ENCODE results near the gene EGF.

EGF gene

GRCh38 chr4:109979920-109980717 lies 67.4 kb downstream of the EGF start:
- Mint-ChIP-seq H3K27ac (no peak overlapping the region), H3K36me3 (ENCODE audit: low read depth) (no peaks in the 10 kb centered on the region), H3K4me1 (ENCODE audit: low read depth) (peaks cover 14% of the 10 kb centered on the region), H3K27me3 (peaks cover 17% of the 10 kb centered on the region), H3K9me3 (no peaks in the 10 kb centered on the region), H3K4me3 (no peak overlapping the region)
- intact Hi-C loops (cut with micrococcal nuclease), result loop anchor here (5.0 to 10.0 kb wide), 2 partner anchors 275 to 558 kb away; partner anchors contain the start of gene CASP6

GRCh38 chr4:109981936-109982335 lies 69.3 kb downstream of the EGF start:
- H3K27ac Mint-ChIP-seq, result no peak overlapping the region
- H3K4me1 Mint-ChIP-seq (ENCODE audit: low read depth), result peaks cover 14% of the 10 kb centered on the region
- H3K4me3 Mint-ChIP-seq, result no peak overlapping the region
- H3K9me3 Mint-ChIP-seq, result no peaks in the 10 kb centered on the region
- peaks cover 21% of the 10 kb centered on the region for H3K27me3 Mint-ChIP-seq
- intact Hi-C loops (cut with micrococcal nuclease), result no loop called here
- H3K36me3 Mint-ChIP-seq (ENCODE audit: low read depth), result no peaks in the 10 kb centered on the region

- Mint-ChIP-seq H3K27ac (no peak overlapping the region), H3K9me3 (no peaks in the 10 kb centered on the region), H3K4me3 (no peak overlapping the region), H3K27me3 (peaks cover 25% of the 10 kb centered on the region), H3K4me1 (ENCODE audit: low read depth) (peaks cover 14% of the 10 kb centered on the region), H3K36me3 (ENCODE audit: low read depth) (no peaks in the 10 kb centered on the region)
- intact Hi-C loops (cut with micrococcal nuclease), result no loop called here
Observed at GRCh38 chr4:109982521-109982920, 69.8 kb downstream of the EGF start.

GRCh38 chr4:109985993-109986974 lies 73.6 kb downstream of the EGF start:
- Mint-ChIP-seq H3K36me3 (ENCODE audit: low read depth) (no peaks in the 10 kb centered on the region), H3K4me3 (no peak overlapping the region), H3K4me1 (ENCODE audit: low read depth) (peaks cover 30% of the 10 kb centered on the region), H3K27me3 (peaks cover 33% of the 10 kb centered on the region), H3K27ac (no peak overlapping the region), H3K9me3 (peaks cover 10% of the 10 kb centered on the region)
- intact Hi-C loops (cut with micrococcal nuclease), result no loop called here

GRCh38 chr4:109989044-109989443 lies 76.4 kb downstream of the EGF start:
- peaks cover 34% of the 10 kb centered on the region for H3K27me3 Mint-ChIP-seq
- H3K27ac Mint-ChIP-seq, result no peak overlapping the region
- H3K4me1 Mint-ChIP-seq (ENCODE audit: low read depth), result peaks cover 36% of the 10 kb centered on the region
- H3K9me3 Mint-ChIP-seq, result peaks cover 10% of the 10 kb centered on the region
- intact Hi-C loops (cut with micrococcal nuclease), result no loop called here
- H3K4me3 Mint-ChIP-seq, result no peak overlapping the region
- no peaks in the 10 kb centered on the region for H3K36me3 Mint-ChIP-seq (ENCODE audit: low read depth)

- intact Hi-C loops (cut with micrococcal nuclease), result no loop called here
- H3K36me3 Mint-ChIP-seq (ENCODE audit: low read depth), result no peaks in the 10 kb centered on the region
Observed at GRCh38 chr4:109989618-109990017, 76.9 kb downstream of the EGF start.

GRCh38 chr4:109990261-109991257 lies 77.9 kb downstream of the EGF start:
- H3K36me3 Mint-ChIP-seq (ENCODE audit: low read depth), result no peaks in the 10 kb centered on the region
- intact Hi-C loops (cut with micrococcal nuclease), result no loop called here
- H3K27ac Mint-ChIP-seq, result peak overlapping the region; percentile 57
- peaks cover 35% of the 10 kb centered on the region for H3K27me3 Mint-ChIP-seq
- H3K9me3 Mint-ChIP-seq, result peaks cover 10% of the 10 kb centered on the region
- peaks cover 43% of the 10 kb centered on the region for H3K4me1 Mint-ChIP-seq (ENCODE audit: low read depth)
- no peak overlapping the region for H3K4me3 Mint-ChIP-seq

More at GRCh38 chr4:109989618-109990017, 76.9 kb downstream of the EGF start:
- H3K4me3 Mint-ChIP-seq, result no peak overlapping the region
- H3K9me3 Mint-ChIP-seq, result peaks cover 10% of the 10 kb centered on the region
- H3K27ac Mint-ChIP-seq, result no peak overlapping the region
- peaks cover 34% of the 10 kb centered on the region for H3K27me3 Mint-ChIP-seq
- peaks cover 40% of the 10 kb centered on the region for H3K4me1 Mint-ChIP-seq (ENCODE audit: low read depth)

- peaks cover 53% of the 10 kb centered on the region for H3K4me1 Mint-ChIP-seq (ENCODE audit: low read depth)
- no peak overlapping the region for H3K4me3 Mint-ChIP-seq
- H3K9me3 Mint-ChIP-seq, result peaks cover 10% of the 10 kb centered on the region
- no peak overlapping the region for H3K27ac Mint-ChIP-seq
- intact Hi-C loops (cut with micrococcal nuclease), result no loop called here
- H3K27me3 Mint-ChIP-seq, result peaks cover 39% of the 10 kb centered on the region
- no peaks in the 10 kb centered on the region for H3K36me3 Mint-ChIP-seq (ENCODE audit: low read depth)
Observed at GRCh38 chr4:109993116-109993515, 80.4 kb downstream of the EGF start.

- Mint-ChIP-seq H3K36me3 (ENCODE audit: low read depth) (no peaks in the 10 kb centered on the region), H3K27ac (no peak overlapping the region), H3K27me3 (peaks cover 35% of the 10 kb centered on the region), H3K9me3 (peaks cover 10% of the 10 kb centered on the region), H3K4me1 (ENCODE audit: low read depth) (peaks cover 41% of the 10 kb centered on the region), H3K4me3 (no peak overlapping the region)
- intact Hi-C loops (cut with micrococcal nuclease), result no loop called here
Observed at GRCh38 chr4:109994415-109994827, 81.7 kb downstream of the EGF start.

- peaks cover 46% of the 10 kb centered on the region for H3K27me3 Mint-ChIP-seq
- intact Hi-C loops (cut with micrococcal nuclease), result no loop called here
- H3K4me3 Mint-ChIP-seq, result no peak overlapping the region
- H3K4me1 Mint-ChIP-seq (ENCODE audit: low read depth), result peaks cover 20% of the 10 kb centered on the region
- no peak overlapping the region for H3K27ac Mint-ChIP-seq
- no peaks in the 10 kb centered on the region for H3K9me3 Mint-ChIP-seq
- no peaks in the 10 kb centered on the region for H3K36me3 Mint-ChIP-seq (ENCODE audit: low read depth)
Observed at GRCh38 chr4:109996526-109996925, 83.8 kb downstream of the EGF start.

- intact Hi-C loops (cut with micrococcal nuclease), result loop anchor here (1.0 kb wide), 2 partner anchors 516 to 520 kb away; no protein-coding TSS in a partner anchor
- Mint-ChIP-seq H3K9me3 (no peaks in the 10 kb centered on the region), H3K36me3 (ENCODE audit: low read depth) (no peaks in the 10 kb centered on the region), H3K27me3 (peaks cover 63% of the 10 kb centered on the region), H3K4me3 (no peak overlapping the region), H3K4me1 (ENCODE audit: low read depth) (peaks cover 22% of the 10 kb centered on the region), H3K27ac (no peak overlapping the region)
Observed at GRCh38 chr4:109998867-109999584, 86.3 kb downstream of the EGF start.

- peaks cover 19% of the 10 kb centered on the region for H3K4me1 Mint-ChIP-seq (ENCODE audit: low read depth)
- no peaks in the 10 kb centered on the region for H3K36me3 Mint-ChIP-seq (ENCODE audit: low read depth)
- intact Hi-C loops (cut with micrococcal nuclease), result loop anchor here (1.0 kb wide), 1 partner anchor 520 kb away; no protein-coding TSS in a partner anchor
- H3K9me3 Mint-ChIP-seq, result no peaks in the 10 kb centered on the region
- H3K4me3 Mint-ChIP-seq, result no peak overlapping the region
- peaks cover 68% of the 10 kb centered on the region for H3K27me3 Mint-ChIP-seq
- no peak overlapping the region for H3K27ac Mint-ChIP-seq
Observed at GRCh38 chr4:109999585-109999912, 86.9 kb downstream of the EGF start.
